Thymus (tissue), 14 donors: ENCODE data around the gene PCDH1. TPM values are rescaled to one million over a fixed set of nuclear protein-coding genes. Genes with fewer than 3 reads are reported as not detected.
"Not testable (repeated sequence)": the region's sequence is repeated elsewhere in the genome, so short reads cannot be mapped to it uniquely, and the experiment has no call there.

Experiments
- DNase-seq, 9 donors: peaks; one replicate each; pipeline ENCODE4 v3.0.0-alpha.2; 2013; ENCODE audit warnings: low spot score in 9 of 9, low read depth in 6 of 9, missing footprints in 1 of 9
- H3K27ac ChIP-seq, 2 donors: one replicate each; pipeline ENCODE4 v1.5.1; 2013; ENCODE audit warnings: control low read depth in 1 of 2, low read depth in 1 of 2, low read length in 1 of 2, mild to moderate bottlenecking in 1 of 2, moderate library complexity in 1 of 2
- H3K27me3 ChIP-seq, 2 donors: one replicate each; pipeline ENCODE4 v1.5.1; 2013; ENCODE audit warnings: low read length in 1 of 2; ENCODE audit not compliant: control insufficient read depth in 2 of 2, insufficient read depth in 1 of 2
- H3K36me3 ChIP-seq, 2 donors: one replicate each; pipeline ENCODE4 v1.5.1; 2013; ENCODE audit warnings: low read length in 1 of 2, mild to moderate bottlenecking in 1 of 2, moderate library complexity in 1 of 2; ENCODE audit not compliant: control insufficient read depth in 2 of 2, insufficient read depth in 2 of 2
- H3K4me1 ChIP-seq, 2 donors: one replicate each; pipeline ENCODE4 v1.5.1; 2013; ENCODE audit warnings: low read length in 2 of 2; ENCODE audit not compliant: control insufficient read depth in 2 of 2, insufficient read depth in 2 of 2
- H3K4me3 ChIP-seq, 2 donors: one replicate each; pipeline ENCODE4 v1.5.1; 2013; ENCODE audit warnings: low read length in 2 of 2, control low read depth in 1 of 2, mild to moderate bottlenecking in 1 of 2
- H3K9me3 ChIP-seq, 2 donors: one replicate each; pipeline ENCODE4 v1.5.1; 2013; ENCODE audit warnings: low read length in 1 of 2, mild to moderate bottlenecking in 1 of 2; ENCODE audit not compliant: control insufficient read depth in 2 of 2, insufficient read depth in 1 of 2
- whole genome bisulfite sequencing: extraction: QIAGEN DNeasy Blood & Tissue Kit; methylation state at CpG from one replicate; pipeline ENCODE4 v1.1.7; 2013; 5-methylcytosine and 5-hydroxymethylcytosine counted together
- long read RNA-seq, 10 donors: transcript quantifications; one replicate each; lab custom pipeline, GENCODE V29; 2026
- polyA plus RNA-seq: library from polyadenylated mRNA; stranded (reverse); fragments of 200-250 nt; gene quantifications from one replicate; pipeline ENCODE4 v1.2.3, GENCODE V29; 2013
- total RNA-seq: library from RNA; stranded (reverse); fragments of 120-200 nt; gene quantifications from one replicate; pipeline ENCODE4 v1.2.4, GENCODE V29; 2013
- donor health status: healthy.

The PCDH1 gene
- 1.9 TPM for total RNA-seq
- polyA plus RNA-seq = 5.1 TPM
- long read RNA-seq, donor 1 = 0 reads
- long read RNA-seq, donor 2 = 0 reads
- long read RNA-seq, donor 3 = 0 reads
- long read RNA-seq, donor 4, partial matches to known transcripts = 0 of 1 reads
- long read RNA-seq, donor 4, other reads (novel, unspliced or antisense) = 0 of 1 reads
- long read RNA-seq, donor 5, partial matches to known transcripts = 0 of 1 reads
- long read RNA-seq, donor 5, other reads (novel, unspliced or antisense) = 0 of 1 reads
- long read RNA-seq, donor 6, partial matches to known transcripts = 0 of 2 reads
- long read RNA-seq, donor 6, other reads (novel, unspliced or antisense) = 0 of 2 reads
- long read RNA-seq, donor 7 = 0 reads
- long read RNA-seq, donor 8 = 0 reads
- long read RNA-seq, donor 9 = 0 reads
- long read RNA-seq, donor 10 = 0 reads

DNA sequence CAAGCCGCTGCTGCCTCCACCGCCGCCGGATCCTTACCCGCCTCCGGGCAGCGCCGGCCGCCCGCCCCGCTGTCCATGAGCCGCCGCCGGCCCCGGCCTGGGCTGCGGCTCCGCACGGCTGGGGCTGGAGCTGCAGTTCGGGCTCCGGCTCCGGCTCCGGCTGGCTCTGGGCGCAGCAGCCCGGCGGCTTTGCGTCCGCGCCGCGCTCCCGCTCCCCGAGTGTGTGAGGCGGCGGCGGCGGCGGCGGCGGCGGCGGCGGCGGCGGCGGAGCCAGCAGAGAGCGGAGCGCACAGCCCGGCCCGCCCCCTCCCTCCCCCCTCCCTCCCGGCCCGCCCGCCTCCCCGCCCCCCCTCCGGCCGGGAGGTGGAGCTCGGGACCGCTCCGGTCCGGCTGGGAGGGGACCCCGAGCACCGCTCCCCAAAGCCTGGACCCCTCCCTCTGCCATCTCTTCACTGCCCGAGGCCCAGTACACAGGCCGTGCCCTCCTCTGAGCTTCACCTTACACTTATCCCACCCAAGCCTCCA is at the start of gene PCDH1:
Gene PCDH1, minus strand, starts transcription at position 225 of the 525 bp plus-strand sequence. Its CDS starts 148 bp downstream, at position 77.
- H3K36me3 ChIP-seq = no peaks in the 10 kb centered on the region
- WGBS = under 1% methylated on average over 46 of the region's 63 CpGs
- no peak within 1 kb of the TSS for H3K27ac ChIP-seq
- peaks cover 75 to 98% of the 10 kb centered on the region in 2 donors for H3K27me3 ChIP-seq
- H3K4me1 ChIP-seq = peaks cover 7 to 28% of the 10 kb centered on the region in 2 donors
- H3K4me3 ChIP-seq = peak within 1 kb of the TSS; percentile 8 to 42
- H3K9me3 ChIP-seq = peaks cover 0 to 8% of the 10 kb centered on the region in 2 donors
- peak in 1 of 9 donors; percentile 36 for DNase-seq

- Histone ChIP-seq H3K9me3 (peaks cover 0 to 6% of the 10 kb centered on the region in 2 donors), H3K4me1 (peaks cover 6 to 13% of the 10 kb centered on the region in 2 donors), H3K36me3 (peaks cover 26 to 43% of the 10 kb centered on the region in 2 donors), H3K4me3 (no peak overlapping the region), H3K27me3 (no peaks in the 10 kb centered on the region), H3K27ac (no peak overlapping the region)
- no peak for DNase-seq
- WGBS = 98% methylated on average over 2 of the region's 2 CpGs
These were observed 48.2 kb upstream of the PCDH1 start for GRCh38 chr5:141926434-141926833.

DNA sequence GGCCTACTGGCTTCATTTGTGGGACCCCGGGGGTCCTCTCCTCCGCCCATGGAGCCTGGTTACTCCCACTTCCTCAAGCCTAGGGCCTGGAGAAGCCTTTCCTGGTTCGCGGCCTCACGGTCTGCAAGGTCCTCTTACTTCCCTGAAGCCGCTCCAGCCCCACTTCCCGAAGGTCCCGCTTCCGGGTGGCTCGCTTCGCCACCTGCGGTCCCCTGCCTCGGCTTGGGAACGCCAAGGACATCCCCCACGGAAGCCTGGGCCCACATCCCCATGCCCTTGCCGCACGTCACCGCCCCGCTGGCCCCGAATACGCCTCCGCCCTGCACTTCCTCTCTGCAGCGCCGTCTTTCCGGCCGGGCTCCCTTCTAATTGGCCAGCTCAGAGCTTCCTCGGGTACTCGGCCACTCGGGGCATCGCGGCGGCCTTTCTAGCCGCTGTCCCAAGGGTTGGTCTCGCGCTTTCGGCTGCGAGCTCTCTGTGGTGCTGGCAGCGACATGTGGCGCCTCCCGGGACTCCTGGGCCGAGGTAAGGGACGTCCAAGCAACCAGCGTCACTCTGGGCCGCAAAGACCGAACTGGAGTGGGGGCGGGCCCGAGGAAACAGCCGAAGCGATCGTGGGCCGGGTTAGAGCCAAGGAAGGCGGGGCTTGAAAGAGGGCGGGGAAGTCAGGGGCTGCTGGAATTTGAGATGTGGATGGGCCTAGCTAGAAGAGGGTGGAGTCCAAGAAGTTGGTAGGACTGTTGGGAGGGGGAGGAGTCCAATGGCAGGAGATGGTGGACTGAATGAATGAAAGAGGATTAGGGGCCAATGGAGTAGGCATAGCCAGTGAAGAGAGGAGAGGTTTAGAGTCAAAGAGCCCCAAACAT is 45.5 kb upstream of the PCDH1 start, which contains the start of gene DELE1:
Gene DELE1, plus strand, starts transcription at position 424 of the 866 bp plus-strand sequence. Its CDS starts 71 bp downstream, at position 495.
- Histone ChIP-seq H3K36me3 (peaks cover 16 to 20% of the 10 kb centered on the region in 2 donors), H3K27me3 (no peaks in the 10 kb centered on the region), H3K4me1 (peaks cover 6 to 13% of the 10 kb centered on the region in 2 donors), H3K4me3 (peak within 1 kb of the TSS; percentile 83 to 98), H3K27ac (peak within 1 kb of the TSS; percentile 95 to 99), H3K9me3 (peaks cover 0 to 6% of the 10 kb centered on the region in 2 donors)
- WGBS = under 1% methylated on average over 53 of the region's 53 CpGs
- peak; percentile 75 to 94 (median 82) for DNase-seq

GRCh38 chr5:141922827-141923447 is 44.7 kb upstream of the PCDH1 start:
- H3K4me1 ChIP-seq = peaks cover 6 to 13% of the 10 kb centered on the region in 2 donors
- peak overlapping the region; percentile 95 to 99 for H3K27ac ChIP-seq
- H3K4me3 ChIP-seq = peak overlapping the region; percentile 83 to 98
- H3K9me3 ChIP-seq, H3K27me3 ChIP-seq: not testable (repeated sequence)
- peak in 1 of 9 donors; percentile 0 for DNase-seq
- 61% methylated on average over 28 of the region's 28 CpGs for WGBS
- peaks cover 11 to 13% of the 10 kb centered on the region in 2 donors for H3K36me3 ChIP-seq

GRCh38 chr5:141920771-141921170 is 42.6 kb upstream of the PCDH1 start:
- Histone ChIP-seq H3K36me3 (peaks cover 4 to 5% of the 10 kb centered on the region in 2 donors), H3K27ac (no peak overlapping the region), H3K4me3 (no peak overlapping the region), H3K4me1 (peaks cover 6 to 13% of the 10 kb centered on the region in 2 donors), H3K27me3 (peaks cover 0 to 7% of the 10 kb centered on the region in 2 donors), H3K9me3 (peaks cover 0 to 6% of the 10 kb centered on the region in 2 donors)
- WGBS = 77% methylated on average over 2 of the region's 2 CpGs
- DNase-seq = no peak

- Histone ChIP-seq H3K27ac (no peak overlapping the region), H3K27me3 (peaks cover 5 to 18% of the 10 kb centered on the region in 2 donors), H3K9me3 (peaks cover 0 to 6% of the 10 kb centered on the region in 2 donors), H3K4me3 (no peak overlapping the region), H3K36me3 (no peaks in the 10 kb centered on the region), H3K4me1 (peaks cover 6 to 12% of the 10 kb centered on the region in 2 donors)
- no peak for DNase-seq
- WGBS = 97% methylated on average over 8 of the region's 8 CpGs
These were observed 41.3 kb upstream of the PCDH1 start for GRCh38 chr5:141919218-141920119.

DNA sequence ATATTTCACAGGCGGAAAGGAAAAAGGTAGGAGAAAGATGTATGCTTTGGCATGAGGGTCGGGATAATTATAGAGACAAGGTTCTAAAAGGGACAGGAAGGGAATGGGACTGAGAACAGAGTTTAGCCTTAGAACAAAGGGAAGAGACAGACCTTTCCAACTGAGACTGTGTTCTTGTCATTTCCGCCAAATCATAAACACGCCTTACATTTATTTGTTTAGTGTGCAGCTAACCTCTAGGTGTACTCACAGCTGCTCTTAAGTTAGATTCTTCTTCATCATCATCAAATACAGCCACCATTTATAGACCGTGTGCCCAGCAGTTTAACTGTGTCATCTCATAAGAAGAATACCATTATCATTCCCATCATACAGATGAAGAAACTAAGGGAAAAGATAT is 39.5 kb upstream of the PCDH1 start:
- Histone ChIP-seq H3K9me3 (no peaks in the 10 kb centered on the region), H3K27ac (no peak overlapping the region), H3K27me3 (peaks cover 17 to 36% of the 10 kb centered on the region in 2 donors), H3K4me1 (peaks cover 0 to 8% of the 10 kb centered on the region in 2 donors), H3K36me3 (no peaks in the 10 kb centered on the region), H3K4me3 (no peak overlapping the region)
- DNase-seq = no peak
- 96% methylated on average over 5 of the region's 5 CpGs for WGBS

GRCh38 chr5:141916522-141916921 is 38.3 kb upstream of the PCDH1 start:
- no peaks in the 10 kb centered on the region for H3K9me3 ChIP-seq
- no peak overlapping the region for H3K4me3 ChIP-seq
- no peaks in the 10 kb centered on the region for H3K36me3 ChIP-seq
- peaks cover 0 to 8% of the 10 kb centered on the region in 2 donors for H3K4me1 ChIP-seq
- no peak for DNase-seq
- H3K27me3 ChIP-seq = peaks cover 17 to 45% of the 10 kb centered on the region in 2 donors
- no peak overlapping the region for H3K27ac ChIP-seq
- WGBS = 90% methylated on average over 2 of the region's 2 CpGs
